Mesenchymal stem cell (in vitro differentiated cells and primary cell): ENCODE measurements around the gene POU3F3.

Experiments used
- DNase-seq: peaks from one replicate; pipeline ENCODE4 v3.0.0-alpha.2; 2013
- H2AFZ ChIP-seq: one replicate; pipeline ENCODE4 v1.6.1; 2013; ENCODE audit warnings: low read depth, mild to moderate bottlenecking, control low read depth, inconsistent platforms, low read length, moderate library complexity
- H2AK5ac ChIP-seq: 2 replicates; pipeline ENCODE4 v1.6.1; 2013; ENCODE audit warnings: low read length, moderate library complexity, mild to moderate bottlenecking, inconsistent platforms; ENCODE audit not compliant: severe bottlenecking
- H2BK120ac ChIP-seq: one replicate; pipeline ENCODE4 v1.6.1; 2013; ENCODE audit warnings: low read depth, mild to moderate bottlenecking, inconsistent platforms, low read length, moderate library complexity
- H2BK12ac ChIP-seq, 2 experiments: one replicate each; pipeline ENCODE4 v1.6.1; 2013; ENCODE audit warnings: inconsistent platforms in 2 of 2, low read length in 2 of 2, mild to moderate bottlenecking in 2 of 2, moderate library complexity in 2 of 2, control low read depth in 1 of 2
- H2BK15ac ChIP-seq: one replicate; pipeline ENCODE4 v1.6.1; 2013; ENCODE audit warnings: mild to moderate bottlenecking, low read depth, inconsistent platforms; ENCODE audit not compliant: poor library complexity, severe bottlenecking
- H2BK5ac ChIP-seq: 2 replicates; pipeline ENCODE4 v1.6.1; 2013; ENCODE audit warnings: low read depth, mild to moderate bottlenecking, low read length, control low read depth, inconsistent platforms; ENCODE audit not compliant: poor library complexity, severe bottlenecking
- H3K14ac ChIP-seq, 2 experiments: one replicate each; pipeline ENCODE4 v1.6.1; 2013; ENCODE audit warnings: inconsistent platforms in 2 of 2, low read length in 2 of 2, control low read depth in 1 of 2, mild to moderate bottlenecking in 1 of 2, moderate library complexity in 1 of 2
- H3K18ac ChIP-seq, 2 experiments: one replicate each; pipeline ENCODE4 v1.6.1; 2013; ENCODE audit warnings: inconsistent platforms in 2 of 2, low read length in 2 of 2, control low read depth in 1 of 2, low read depth in 1 of 2, mild to moderate bottlenecking in 1 of 2
- H3K23ac ChIP-seq, 2 experiments: one replicate each; pipeline ENCODE4 v1.6.1; 2013; ENCODE audit warnings: inconsistent platforms in 2 of 2, low read length in 2 of 2, mild to moderate bottlenecking in 2 of 2, moderate library complexity in 2 of 2, control low read depth in 1 of 2
- H3K27ac ChIP-seq: 2 replicates; pipeline ENCODE4 v1.5.1; 2013; ENCODE audit warnings: mild to moderate bottlenecking, moderate library complexity, low read length, control low read depth, inconsistent platforms; ENCODE audit not compliant: poor library complexity, severe bottlenecking
- H3K27me3 ChIP-seq, 2 experiments: 2 replicates each; pipeline versions ENCODE4 v1.6.1 to v1.7.0; 2013; ENCODE audit warnings: low read length in 2 of 2, mild to moderate bottlenecking in 2 of 2, moderate library complexity in 2 of 2, control low read depth in 1 of 2, inconsistent platforms in 1 of 2; ENCODE audit not compliant: control insufficient read depth in 1 of 2, insufficient read depth in 1 of 2
- H3K36me3 ChIP-seq, 2 experiments: 2 replicates each; pipeline versions ENCODE4 v1.6.1 to v1.7.0; 2013; ENCODE audit warnings: low read length in 2 of 2, control low read depth in 1 of 2, inconsistent platforms in 1 of 2, low read depth in 1 of 2, mild to moderate bottlenecking in 1 of 2; ENCODE audit not compliant: insufficient read depth in 2 of 2, control insufficient read depth in 1 of 2
- H3K4ac ChIP-seq, 2 experiments: one replicate each; pipeline ENCODE4 v1.6.1; 2013; ENCODE audit warnings: inconsistent platforms in 2 of 2, low read length in 2 of 2, mild to moderate bottlenecking in 2 of 2, moderate library complexity in 2 of 2, control low read depth in 1 of 2, low read depth in 1 of 2
- H3K4me1 ChIP-seq: 2 replicates; pipeline ENCODE4 v1.6.1; 2013; ENCODE audit warnings: low read depth, low read length, control low read depth; ENCODE audit not compliant: control insufficient read depth, insufficient read depth
- H3K4me2 ChIP-seq: 2 replicates; pipeline ENCODE4 v1.6.1; 2013; ENCODE audit warnings: low read length, mild to moderate bottlenecking, inconsistent platforms; ENCODE audit not compliant: poor library complexity, severe bottlenecking
- H3K4me3 ChIP-seq, 2 experiments: 2 replicates each; pipeline versions ENCODE4 v1.5.1 to v1.7.0; 2013; ENCODE audit warnings: low read length in 2 of 2, mild to moderate bottlenecking in 2 of 2, control low read depth in 1 of 2, low read depth in 1 of 2; ENCODE audit not compliant: insufficient read depth in 1 of 2
- H3K79me1 ChIP-seq: replicated peaks from 2 replicates; pipeline ENCODE4 v1.6.1; 2013; ENCODE audit warnings: mild to moderate bottlenecking, control low read depth, low read length, inconsistent platforms; ENCODE audit not compliant: poor library complexity, severe bottlenecking
- H3K9ac ChIP-seq: 2 replicates; pipeline ENCODE4 v1.7.0; 2013; ENCODE audit warnings: mild to moderate bottlenecking, low read length, moderate library complexity
- H3K9me3 ChIP-seq: 2 replicates; pipeline ENCODE4 v1.7.0; 2013; ENCODE audit warnings: mild to moderate bottlenecking, low read length; ENCODE audit not compliant: control insufficient read depth
- H4K8ac ChIP-seq: one replicate; pipeline ENCODE4 v1.6.1; 2013; ENCODE audit warnings: inconsistent platforms, mild to moderate bottlenecking, low read length, moderate library complexity
- H4K91ac ChIP-seq: one replicate; pipeline ENCODE4 v1.6.1; 2013; ENCODE audit warnings: mild to moderate bottlenecking, low read length, inconsistent platforms
- WGBS: methylation state at CpG from one replicate; pipeline ENCODE4 v1.1.7; 2013; ENCODE audit warnings: mixed read lengths; 5-methylcytosine and 5-hydroxymethylcytosine counted together

POU3F3 gene

GRCh38 chr2:104889960-104890684, 36.2 kb downstream of the POU3F3 start:
- no peak overlapping the region for H2BK15ac ChIP-seq
- no peak overlapping the region for H3K23ac ChIP-seq
- H3K27ac ChIP-seq: no peak overlapping the region
- no peak overlapping the region for H3K4me3 ChIP-seq
- H3K36me3 ChIP-seq: no peaks in the 10 kb centered on the region
- no peak overlapping the region for H2BK120ac ChIP-seq
- H3K18ac ChIP-seq: no peak overlapping the region
- peaks cover 3% of the 10 kb centered on the region for H3K9me3 ChIP-seq
- H4K91ac ChIP-seq: no peak overlapping the region
- no peaks in the 10 kb centered on the region for H3K79me1 ChIP-seq
- H2AFZ ChIP-seq: no peak overlapping the region
- DNase-seq: no peak
- no peak overlapping the region for H3K9ac ChIP-seq
- no peak overlapping the region for H2BK5ac ChIP-seq
- no peak overlapping the region for H3K14ac ChIP-seq
- no peak overlapping the region for H3K4ac ChIP-seq
- H3K27me3 ChIP-seq: peaks cover 4 to 12% of the 10 kb centered on the region in 2 experiments
- H2AK5ac ChIP-seq: no peak overlapping the region
- no peak overlapping the region for H3K4me2 ChIP-seq
- H4K8ac ChIP-seq: no peak overlapping the region
- no peaks in the 10 kb centered on the region for H3K4me1 ChIP-seq
- H2BK12ac ChIP-seq: no peak overlapping the region
- WGBS: 84% methylated on average over 15 of the region's 15 CpGs

DNA sequence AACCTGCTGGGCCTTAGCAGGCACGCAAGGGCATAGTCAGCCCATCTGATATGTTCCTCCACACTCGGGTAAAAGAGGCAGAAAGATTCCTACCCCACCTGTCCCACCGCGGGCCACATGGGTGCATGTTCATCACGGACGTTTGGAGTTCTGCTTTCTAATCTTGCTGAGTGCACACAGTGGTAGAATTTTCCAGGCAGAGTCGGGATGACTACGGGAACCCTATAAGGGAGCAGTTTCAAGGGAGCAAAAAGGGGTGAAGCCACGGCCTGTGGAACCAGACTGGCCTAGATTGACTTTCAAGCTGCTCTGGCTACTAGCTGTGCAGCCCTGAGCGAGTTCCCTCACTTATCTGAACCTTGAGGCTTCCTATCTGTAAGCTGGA, 36.8 kb downstream of the POU3F3 start:
- Histone ChIP-seq H3K4ac (no peak overlapping the region), H2BK15ac (no peak overlapping the region), H3K36me3 (no peaks in the 10 kb centered on the region), H3K4me3 (no peak overlapping the region), H3K4me1 (no peaks in the 10 kb centered on the region), H3K79me1 (no peaks in the 10 kb centered on the region), H2BK5ac (no peak overlapping the region), H3K14ac (no peak overlapping the region), H3K23ac (no peak overlapping the region), H3K9me3 (peaks cover 5% of the 10 kb centered on the region), H2AFZ (no peak overlapping the region), H3K18ac (no peak overlapping the region), H4K8ac (no peak overlapping the region), H2AK5ac (no peak overlapping the region), H3K4me2 (no peak overlapping the region), H3K27me3 (peaks cover 4 to 8% of the 10 kb centered on the region in 2 experiments), H4K91ac (no peak overlapping the region), H3K9ac (no peak overlapping the region), H2BK120ac (no peak overlapping the region), H3K27ac (no peak overlapping the region), H2BK12ac (no peak overlapping the region)
- 88% methylated on average over 9 of the region's 10 CpGs for WGBS
- DNase-seq: no peak

- Histone ChIP-seq H3K27ac (no peak overlapping the region), H3K4me1 (no peaks in the 10 kb centered on the region), H2BK12ac (no peak overlapping the region), H3K36me3 (no peaks in the 10 kb centered on the region), H2AFZ (no peak overlapping the region), H3K4me3 (no peak overlapping the region), H3K4ac (no peak overlapping the region), H3K18ac (no peak overlapping the region), H2BK15ac (no peak overlapping the region), H3K79me1 (no peaks in the 10 kb centered on the region), H3K9ac (no peak overlapping the region), H3K4me2 (no peak overlapping the region), H3K23ac (no peak overlapping the region), H4K8ac (no peak overlapping the region), H2AK5ac (no peak overlapping the region), H2BK5ac (no peak overlapping the region), H3K27me3 (peaks cover 4 to 8% of the 10 kb centered on the region in 2 experiments), H4K91ac (no peak overlapping the region), H2BK120ac (no peak overlapping the region), H3K14ac (no peak overlapping the region), H3K9me3 (peaks cover 10% of the 10 kb centered on the region)
- DNase-seq: no peak
- WGBS: 86% methylated on average over 2 of the region's 2 CpGs
These were observed 37.2 kb downstream of the POU3F3 start for GRCh38 chr2:104891145-104891544.

DNA sequence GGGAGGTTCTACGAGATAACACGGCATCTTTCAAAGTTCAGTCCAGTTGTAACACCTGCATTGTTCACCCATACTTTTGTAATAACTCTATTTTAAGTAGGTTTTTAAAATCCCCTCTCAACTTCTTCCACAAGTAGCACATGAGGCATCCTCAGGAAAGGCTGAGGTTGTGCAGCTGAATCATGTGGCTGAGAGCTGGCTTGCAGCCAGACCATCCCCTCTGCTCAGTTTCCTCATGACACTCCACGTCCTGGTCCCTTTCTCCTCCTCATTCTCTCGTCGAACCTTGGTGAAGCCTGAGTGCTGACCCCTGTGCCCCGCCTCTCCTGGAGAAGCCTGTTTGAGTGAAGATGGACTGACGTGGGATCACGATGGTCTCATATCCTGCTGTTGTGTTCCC, 42.5 kb downstream of the POU3F3 start:
- Histone ChIP-seq H3K4ac (no peak overlapping the region), H3K23ac (no peak overlapping the region), H2BK120ac (no peak overlapping the region), H4K91ac (no peak overlapping the region), H2AFZ (no peak overlapping the region), H3K18ac (no peak overlapping the region), H3K14ac (no peak overlapping the region), H3K79me1 (no peaks in the 10 kb centered on the region), H2AK5ac (no peak overlapping the region), H3K4me2 (no peak overlapping the region), H3K27ac (no peak overlapping the region), H2BK12ac (no peak overlapping the region), H2BK15ac (no peak overlapping the region), H3K27me3 (peaks cover 0 to 2% of the 10 kb centered on the region in 2 experiments), H3K4me1 (peaks cover 5% of the 10 kb centered on the region), H4K8ac (no peak overlapping the region), H3K9ac (no peak overlapping the region), H3K36me3 (no peaks in the 10 kb centered on the region), H3K9me3 (peaks cover 11% of the 10 kb centered on the region), H3K4me3 (no peak overlapping the region), H2BK5ac (no peak overlapping the region)
- 71% methylated on average over 7 of the region's 8 CpGs for WGBS
- no peak for DNase-seq
